Measurements from ENCODE around the gene JAG1.

JAG1 gene

GRCh38 chr20:10699489-10699888, 25.7 kb upstream of the JAG1 start:
- DNase-seq, result no peak

GRCh38 chr20:10696650-10697049, 22.9 kb upstream of the JAG1 start:
- DNase-seq, result no peak

GRCh38 chr20:10689385-10689784, 15.6 kb upstream of the JAG1 start:
- DNase-seq, result no peak

- DNase-seq, result no peak
Observed at GRCh38 chr20:10687895-10688294, 14.1 kb upstream of the JAG1 start.

- DNase-seq, result no peak
Observed at GRCh38 chr20:10686356-10687133, 12.7 kb upstream of the JAG1 start.

- no peak for DNase-seq
Observed at GRCh38 chr20:10683537-10683936, 9.7 kb upstream of the JAG1 start.

- no peak for DNase-seq
Observed at GRCh38 chr20:10682939-10683338, 9.1 kb upstream of the JAG1 start.

- no peak for DNase-seq
Observed at GRCh38 chr20:10681494-10681893, 7.7 kb upstream of the JAG1 start.

GRCh38 chr20:10680571-10680970, 6.8 kb upstream of the JAG1 start:
- DNase-seq, result no peak

GRCh38 chr20:10679269-10679668, 5.5 kb upstream of the JAG1 start:
- DNase-seq, result no peak

- no peak for DNase-seq
Observed at GRCh38 chr20:10676518-10676917, 2.7 kb upstream of the JAG1 start.

GRCh38 chr20:10675450-10675848, 1.6 kb upstream of the JAG1 start:
- no peak for DNase-seq

- DNase-seq, result peak; percentile 5
Observed at GRCh38 chr20:10674684-10675449, 1.1 kb upstream of the JAG1 start.

- DNase-seq, result no peak
Observed at GRCh38 chr20:10673176-10673841, 490 bp downstream of the JAG1 start.

GRCh38 chr20:10672624-10673127, 1.1 kb downstream of the JAG1 start:
- DNase-seq, result no peak

- no peak for DNase-seq
Observed at GRCh38 chr20:10671919-10672623, 1.7 kb downstream of the JAG1 start.

GRCh38 chr20:10671221-10671918, 2.4 kb downstream of the JAG1 start:
- DNase-seq, result no peak

- DNase-seq, result no peak
Observed at GRCh38 chr20:10670501-10671220, 3.1 kb downstream of the JAG1 start.

GRCh38 chr20:10669843-10670446, 3.9 kb downstream of the JAG1 start:
- DNase-seq, result no peak

- no peak for DNase-seq
Observed at GRCh38 chr20:10668677-10669368, 5.0 kb downstream of the JAG1 start.

Measured in NK-92 treated with Interleukin-12 subunit alpha and Interleukin-12 subunit beta, amount 100 ng/mL, for 24 hours (cell line).